Stimulated activated CD4-positive, alpha-beta T cell treated with anti-CD3 and anti-CD28 coated beads, Interleukin-4, amount 100 ng/mL, for 4 hours (primary cell): Measurements from ENCODE around the gene ASAH2B.
A peak's percentile ranks its signal among the peaks of the same experiment; 100 is the strongest.
"Not testable (repeated sequence)": the region's sequence is repeated elsewhere in the genome, so short reads cannot be mapped to it uniquely, and the experiment has no call there.

Experiments
- DNase-seq, 2 experiments: peaks; one replicate each; pipeline ENCODE4 v3.0.0-alpha.2; 2020

The ASAH2B gene

GRCh38 chr10:50739618-50740292 is at the start of gene ASAH2B:
Gene ASAH2B (plus strand): TSS chr10:50739936. CDS start chr10:50745131, 5,195 bp downstream.
- peak; percentile 64 to 73 for DNase-seq

GRCh38 chr10:50697819-50698218 is 41.9 kb upstream of the ASAH2B start:
- DNase-seq: not testable (repeated sequence)

GRCh38 chr10:50701947-50702346 is 37.8 kb upstream of the ASAH2B start:
- DNase-seq: not testable (repeated sequence)

GRCh38 chr10:50702997-50703396 is 36.7 kb upstream of the ASAH2B start:
- not testable (repeated sequence) for DNase-seq

- not testable (repeated sequence) for DNase-seq
Observed at GRCh38 chr10:50704436-50705079, 35.2 kb upstream of the ASAH2B start.

GRCh38 chr10:50706006-50706405 is 33.7 kb upstream of the ASAH2B start:
- not testable (repeated sequence) for DNase-seq

GRCh38 chr10:50710241-50710640 is 29.5 kb upstream of the ASAH2B start:
- not testable (repeated sequence) for DNase-seq

GRCh38 chr10:50723812-50724211 is 15.9 kb upstream of the ASAH2B start:
- not testable (repeated sequence) for DNase-seq

GRCh38 chr10:50728112-50728511 is 11.6 kb upstream of the ASAH2B start:
- DNase-seq: not testable (repeated sequence)

GRCh38 chr10:50738987-50739617 is 634 bp upstream of the ASAH2B start:
- DNase-seq: not testable (repeated sequence)

- peak; percentile 12 to 31 for DNase-seq
Observed at GRCh38 chr10:50740293-50740648, 535 bp downstream of the ASAH2B start.

- not testable (repeated sequence) for DNase-seq
Observed at GRCh38 chr10:50742820-50743219, 3.1 kb downstream of the ASAH2B start.

GRCh38 chr10:50766774-50767513 is 27.2 kb downstream of the ASAH2B start:
- not testable (repeated sequence) for DNase-seq

GRCh38 chr10:50772042-50772441 is 32.3 kb downstream of the ASAH2B start:
- not testable (repeated sequence) for DNase-seq

GRCh38 chr10:50774868-50775267 is 35.1 kb downstream of the ASAH2B start:
- DNase-seq: not testable (repeated sequence)

GRCh38 chr10:50780036-50780435 is 40.3 kb downstream of the ASAH2B start:
- DNase-seq: not testable (repeated sequence)

- not testable (repeated sequence) for DNase-seq
Observed at GRCh38 chr10:50782017-50782416, 42.3 kb downstream of the ASAH2B start.

- DNase-seq: not testable (repeated sequence)
Observed at GRCh38 chr10:50787962-50788361, 48.2 kb downstream of the ASAH2B start.

GRCh38 chr10:50788951-50789945 is 49.5 kb downstream of the ASAH2B start:
- no peak for DNase-seq

- DNase-seq: no peak
Observed at GRCh38 chr10:50794490-50794889, 54.8 kb downstream of the ASAH2B start.

GRCh38 chr10:50796693-50797092 is 57.0 kb downstream of the ASAH2B start:
- DNase-seq: no peak

GRCh38 chr10:50798297-50798696 is 58.6 kb downstream of the ASAH2B start:
- DNase-seq: no peak
